OCI-LY7 (cell line): ENCODE data around the gene TCP11. TPM values are rescaled to one million over a fixed set of nuclear protein-coding genes. Genes with fewer than 3 reads are reported as not detected.

Source experiments
- BruUV-seq: library from RNA; stranded (reverse); fragments of 400-500 nt; replicated peaks from 2 replicates; lab custom pipeline; 2021; lab: Mats Ljungman, UMichigan
- CTCF ChIA-PET: fragments of 300-600 bp; sonication (Branson Sonifier 250); formaldehyde crosslinking; loops from one replicate; lab custom pipeline; 2022; ENCODE audit warnings: antibody characterized with exemption; ENCODE audit not compliant: unreplicated experiment; lab: Charles Lee
- POLR2A ChIA-PET: fragments of 300-600 bp; sonication (Branson Sonifier 250); formaldehyde crosslinking; loops from one replicate; lab custom pipeline; 2022; ENCODE audit warnings: antibody characterized with exemption; lab: Charles Lee
- DNase-seq: peaks from one replicate; pipeline ENCODE4 v3.0.0-alpha.2; 2015; ENCODE audit warnings: low spot score
- H2AFZ ChIP-seq: fragments of 200-600 bp; sonication (generic), shearing (Covaris generic); 2 replicates; pipeline ENCODE4 v1.6.1; 2014; ENCODE audit warnings: mild to moderate bottlenecking, antibody characterized with exemption, low read length, moderate library complexity
- H3K27ac ChIP-seq: fragments of 200-600 bp; sonication (generic); 2 replicates; pipeline ENCODE4 v1.5.1; 2014; ENCODE audit warnings: mixed run types, low read depth, mild to moderate bottlenecking, moderate library complexity, low read length, inconsistent platforms; ENCODE audit not compliant: poor library complexity, severe bottlenecking
- H3K36me3 ChIP-seq: fragments of 200-600 bp; sonication (generic); 2 replicates; pipeline ENCODE4 v1.6.1; 2014; ENCODE audit warnings: mild to moderate bottlenecking, antibody characterized with exemption, low read length, moderate library complexity, mixed read lengths; ENCODE audit not compliant: insufficient read depth
- H3K4me1 ChIP-seq: fragments of 200-600 bp; sonication (generic); 2 replicates; pipeline ENCODE4 v1.5.1; 2014; ENCODE audit warnings: mild to moderate bottlenecking, low read length; ENCODE audit not compliant: insufficient read depth, poor library complexity, severe bottlenecking
- H3K4me2 ChIP-seq: fragments of 200-600 bp; sonication (generic); 2 replicates; pipeline ENCODE4 v1.6.1; 2014; ENCODE audit warnings: mild to moderate bottlenecking, low read length
- H3K4me3 ChIP-seq: fragments of 200-600 bp; sonication (generic); 2 replicates; pipeline ENCODE4 v1.5.1; 2014; ENCODE audit warnings: mild to moderate bottlenecking, low read depth, low read length; ENCODE audit not compliant: poor library complexity, severe bottlenecking
- H3K79me2 ChIP-seq: fragments of 200-600 bp; sonication (generic); 2 replicates; pipeline ENCODE4 v1.6.1; 2016; ENCODE audit warnings: low read depth, mild to moderate bottlenecking, low read length, moderate library complexity, mixed read lengths; ENCODE audit not compliant: insufficient read depth
- H3K9me2 ChIP-seq: fragments of 200-600 bp; sonication (generic); 2 replicates; pipeline ENCODE4 v1.6.1; 2016; ENCODE audit warnings: mild to moderate bottlenecking, low read length, mixed read lengths; ENCODE audit not compliant: insufficient read depth
- H3K9me3 ChIP-seq: fragments of 200-600 bp; sonication (generic); 2 replicates; pipeline ENCODE4 v1.6.1; 2014; ENCODE audit warnings: mild to moderate bottlenecking, mixed run types, low read length, mixed read lengths
- H4K20me1 ChIP-seq: fragments of 200-600 bp; sonication (generic); 2 replicates; pipeline ENCODE4 v1.6.1; 2014; ENCODE audit warnings: mild to moderate bottlenecking, antibody characterized with exemption, low read length, moderate library complexity, mixed read lengths; ENCODE audit not compliant: insufficient read depth
- EZH2phosphoT487 ChIP-seq: fragments of 200-600 bp; sonication (generic); IDR thresholded peaks from 2 replicates; pipeline ENCODE4 v1.6.1; 2018; ENCODE audit warnings: low read depth, borderline replicate concordance, mild to moderate bottlenecking, mixed run types, antibody characterized with exemption, low read length, moderate library complexity, mixed read lengths
- intact Hi-C: fragments of 100-400 bp; cut with micrococcal nuclease; formaldehyde crosslinking; loops from one replicate; pipeline ENCODE4 v1.10.0; 2022; ENCODE audit not compliant: unreplicated experiment
- total RNA-seq, 2 experiments: library from RNA; depleted of rRNA in 1 of 2; stranded (reverse); fragments of >200 nt in 1 of 2; shearing (Covaris generic) in 1 of 2; gene quantifications; 2 replicates each; pipeline ENCODE4 v1.2.3, GENCODE V29; 2014 to 2022
- TF ChIP-seq, protein P1 (sequence below): fragments of 200-600 bp; sonication (generic); conservative IDR thresholded peaks from 2 replicates; pipeline ENCODE4 v1.5.1; 2014; ENCODE audit warnings: mild to moderate bottlenecking, antibody characterized with exemption, low read length, moderate library complexity, mixed read lengths

TCP11 gene
- total RNA-seq, 2 experiments from 2014 or later, result not detected

DNA sequence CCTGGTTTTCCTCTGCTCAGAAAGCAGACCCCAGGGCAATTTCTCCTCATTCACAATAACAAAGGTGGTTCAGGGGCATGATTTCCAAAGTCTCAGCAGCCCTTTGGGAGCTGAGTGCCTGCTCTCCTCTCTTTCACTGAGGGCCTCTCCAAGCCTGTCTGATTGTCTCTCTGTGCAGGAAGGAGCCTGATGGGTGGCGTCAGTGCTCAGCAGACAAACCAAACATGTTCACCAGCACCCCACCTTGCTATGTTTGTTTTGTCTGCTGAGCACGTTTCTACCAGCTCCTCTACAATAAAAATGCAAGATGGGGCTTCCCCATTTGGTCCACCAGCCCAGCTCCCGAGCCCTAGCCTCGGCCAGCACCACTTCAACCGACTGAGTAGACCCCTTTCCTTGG is 25.4 kb upstream of the TCP11 start:
- Histone ChIP-seq H2AFZ (no peak overlapping the region), H3K27ac (no peak overlapping the region), H3K36me3 (no peaks in the 10 kb centered on the region), H3K4me2 (no peak overlapping the region), H3K79me2 (no peaks in the 10 kb centered on the region), H4K20me1 (no peaks in the 10 kb centered on the region), H3K4me3 (no peak overlapping the region), H3K9me3 (no peaks in the 10 kb centered on the region), H3K9me2 (no peaks in the 10 kb centered on the region), H3K4me1 (no peaks in the 10 kb centered on the region)
- intact Hi-C loops, result no loop called here
- no peak for TF ChIP-seq EZH2phosphoT487
- TF ChIP-seq, protein P1, sequence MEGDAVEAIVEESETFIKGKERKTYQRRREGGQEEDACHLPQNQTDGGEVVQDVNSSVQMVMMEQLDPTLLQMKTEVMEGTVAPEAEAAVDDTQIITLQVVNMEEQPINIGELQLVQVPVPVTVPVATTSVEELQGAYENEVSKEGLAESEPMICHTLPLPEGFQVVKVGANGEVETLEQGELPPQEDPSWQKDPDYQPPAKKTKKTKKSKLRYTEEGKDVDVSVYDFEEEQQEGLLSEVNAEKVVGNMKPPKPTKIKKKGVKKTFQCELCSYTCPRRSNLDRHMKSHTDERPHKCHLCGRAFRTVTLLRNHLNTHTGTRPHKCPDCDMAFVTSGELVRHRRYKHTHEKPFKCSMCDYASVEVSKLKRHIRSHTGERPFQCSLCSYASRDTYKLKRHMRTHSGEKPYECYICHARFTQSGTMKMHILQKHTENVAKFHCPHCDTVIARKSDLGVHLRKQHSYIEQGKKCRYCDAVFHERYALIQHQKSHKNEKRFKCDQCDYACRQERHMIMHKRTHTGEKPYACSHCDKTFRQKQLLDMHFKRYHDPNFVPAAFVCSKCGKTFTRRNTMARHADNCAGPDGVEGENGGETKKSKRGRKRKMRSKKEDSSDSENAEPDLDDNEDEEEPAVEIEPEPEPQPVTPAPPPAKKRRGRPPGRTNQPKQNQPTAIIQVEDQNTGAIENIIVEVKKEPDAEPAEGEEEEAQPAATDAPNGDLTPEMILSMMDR, result no peak
- CTCF ChIA-PET, result no interaction called here
- no TSS peak for BruUV-seq
- POLR2A ChIA-PET, result interaction anchor here (0.9 kb wide), 1 partner anchor 10 kb away, joined by 3 read pairs; no protein-coding TSS in a partner anchor
- no peak for DNase-seq

- CTCF ChIA-PET, result interaction anchor here (0.5 kb wide), 1 partner anchor 599 kb away, joined by 3 read pairs; no protein-coding TSS in a partner anchor
- no TSS peak for BruUV-seq
- H4K20me1 ChIP-seq, result no peaks in the 10 kb centered on the region
- H2AFZ ChIP-seq, result no peak overlapping the region
- H3K4me3 ChIP-seq, result no peak overlapping the region
- H3K9me2 ChIP-seq, result no peaks in the 10 kb centered on the region
- TF ChIP-seq, protein P1, result no peak
- TF ChIP-seq EZH2phosphoT487, result no peak
- intact Hi-C loops, result no loop called here
- no peak overlapping the region for H3K4me2 ChIP-seq
- no peaks in the 10 kb centered on the region for H3K4me1 ChIP-seq
- no peak for DNase-seq
- H3K27ac ChIP-seq, result no peak overlapping the region
- H3K79me2 ChIP-seq, result no peaks in the 10 kb centered on the region
- H3K9me3 ChIP-seq, result no peaks in the 10 kb centered on the region
- POLR2A ChIA-PET, result interaction anchor here (0.9 kb wide), 1 partner anchor 10 kb away, joined by 3 read pairs; no protein-coding TSS in a partner anchor
- H3K36me3 ChIP-seq, result no peaks in the 10 kb centered on the region
Observed at GRCh38 chr6:35166116-35166515, 25.0 kb upstream of the TCP11 start.

DNA sequence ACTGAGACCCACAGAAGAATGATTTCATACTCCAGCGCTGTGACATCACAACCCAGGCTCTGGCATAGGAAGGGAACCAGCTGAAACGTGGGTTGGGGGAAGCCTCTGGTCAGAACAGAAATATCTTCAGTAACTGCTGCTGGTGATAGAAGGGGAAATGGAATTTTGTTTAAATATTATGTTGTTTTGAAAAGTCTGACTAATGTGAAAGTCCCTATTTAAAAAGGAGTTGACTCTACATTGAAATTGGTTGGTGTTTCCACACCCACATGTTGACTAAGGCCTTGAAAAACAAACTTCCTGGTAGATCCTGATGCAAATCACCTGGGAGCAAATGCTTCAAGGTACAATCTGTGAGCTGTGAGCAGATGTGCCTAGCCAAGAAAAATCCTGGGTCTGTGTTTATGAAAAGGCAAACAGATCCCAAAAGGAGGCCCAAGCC is 24.5 kb upstream of the TCP11 start:
- no peak for DNase-seq
- TF ChIP-seq, protein P1, result no peak
- no peak for TF ChIP-seq EZH2phosphoT487
- no peaks in the 10 kb centered on the region for H3K79me2 ChIP-seq
- H3K36me3 ChIP-seq, result no peaks in the 10 kb centered on the region
- H3K9me2 ChIP-seq, result no peaks in the 10 kb centered on the region
- no peak overlapping the region for H2AFZ ChIP-seq
- no TSS peak for BruUV-seq
- H3K27ac ChIP-seq, result no peak overlapping the region
- H3K4me2 ChIP-seq, result no peak overlapping the region
- no peak overlapping the region for H3K4me3 ChIP-seq
- CTCF ChIA-PET, result interaction anchor here (0.5 kb wide), 1 partner anchor 598 kb away, joined by 3 read pairs; no protein-coding TSS in a partner anchor
- intact Hi-C loops, result no loop called here
- H3K4me1 ChIP-seq, result no peaks in the 10 kb centered on the region
- POLR2A ChIA-PET, result interaction anchor here (0.5 kb wide), 1 partner anchor 190 kb away, joined by 5 read pairs; no protein-coding TSS in a partner anchor
- H4K20me1 ChIP-seq, result no peaks in the 10 kb centered on the region
- H3K9me3 ChIP-seq, result no peaks in the 10 kb centered on the region
